ENCODE measurements around the gene TOR1B.

Gene TOR1B

DNA sequence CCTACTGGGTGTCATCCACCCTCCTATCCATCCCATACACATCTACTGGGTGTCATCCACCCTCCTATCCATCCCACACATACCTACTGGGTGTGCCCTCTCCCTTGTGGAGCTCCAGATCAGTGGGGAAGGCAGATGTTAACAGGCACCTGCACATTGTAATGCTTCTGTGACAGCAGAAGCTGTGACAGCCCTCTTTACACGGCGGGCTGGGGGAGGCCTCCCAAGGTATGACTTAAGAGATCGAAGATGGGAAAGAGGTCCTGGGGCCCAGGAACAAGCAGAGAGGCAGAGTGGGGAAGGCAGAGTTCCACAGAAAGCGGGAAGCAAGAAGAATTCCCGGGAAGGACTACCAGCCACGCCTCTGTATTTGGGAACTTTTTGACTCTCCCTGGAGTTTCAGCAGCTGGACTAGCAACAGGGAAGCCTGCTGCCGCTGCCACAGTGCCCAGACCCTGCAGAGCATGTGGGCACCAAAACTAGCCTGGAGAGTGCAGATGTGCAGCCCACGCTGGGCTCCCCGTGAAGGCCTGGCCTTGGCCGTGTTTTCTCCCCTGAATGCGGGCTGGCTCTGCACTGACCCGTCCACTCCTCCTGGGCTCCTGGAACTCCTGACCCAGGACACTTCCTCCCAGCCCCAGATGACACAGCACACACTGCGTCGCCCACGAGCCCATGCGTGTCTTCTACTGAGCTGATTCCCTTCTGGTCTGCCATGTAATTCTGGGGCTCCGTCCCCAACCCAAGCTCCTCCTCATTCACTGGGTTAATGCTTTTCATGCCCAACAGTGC lies 11.6 kb downstream of the TOR1B start:
- Mint-ChIP-seq H3K36me3 (ENCODE audit: low read depth) (peaks cover 46% of the 10 kb centered on the region), H3K4me1 (ENCODE audit: low read depth) (peaks cover 9% of the 10 kb centered on the region), H3K27me3 (ENCODE audit: low read depth) (no peaks in the 10 kb centered on the region), H3K4me3 (no peak overlapping the region), H3K9me3 (no peaks in the 10 kb centered on the region), H3K27ac (no peak overlapping the region)

DNA sequence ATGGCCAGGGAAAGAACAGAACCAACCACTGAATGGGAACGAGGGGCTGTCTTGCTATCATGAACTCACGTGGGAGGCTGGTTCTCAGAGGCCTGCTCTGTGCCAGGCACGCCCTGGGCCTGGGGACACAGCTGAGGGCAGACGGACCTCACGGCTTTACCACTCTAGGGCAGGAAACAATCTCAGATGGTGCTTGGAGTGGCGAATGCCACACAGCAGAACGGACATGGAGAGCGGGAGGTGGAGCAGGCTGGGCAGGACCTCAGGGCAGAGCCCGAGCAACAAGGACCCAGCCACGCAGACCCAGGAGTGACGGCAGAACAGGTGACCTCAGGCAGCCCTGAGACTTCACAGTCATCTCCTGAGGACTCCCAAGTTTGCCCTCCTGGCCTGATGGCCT lies 12.3 kb downstream of the TOR1B start:
- Mint-ChIP-seq H3K4me1 (ENCODE audit: low read depth) (peaks cover 9% of the 10 kb centered on the region), H3K27ac (no peak overlapping the region), H3K9me3 (no peaks in the 10 kb centered on the region), H3K36me3 (ENCODE audit: low read depth) (peaks cover 46% of the 10 kb centered on the region), H3K27me3 (ENCODE audit: low read depth) (no peaks in the 10 kb centered on the region), H3K4me3 (no peak overlapping the region)

DNA sequence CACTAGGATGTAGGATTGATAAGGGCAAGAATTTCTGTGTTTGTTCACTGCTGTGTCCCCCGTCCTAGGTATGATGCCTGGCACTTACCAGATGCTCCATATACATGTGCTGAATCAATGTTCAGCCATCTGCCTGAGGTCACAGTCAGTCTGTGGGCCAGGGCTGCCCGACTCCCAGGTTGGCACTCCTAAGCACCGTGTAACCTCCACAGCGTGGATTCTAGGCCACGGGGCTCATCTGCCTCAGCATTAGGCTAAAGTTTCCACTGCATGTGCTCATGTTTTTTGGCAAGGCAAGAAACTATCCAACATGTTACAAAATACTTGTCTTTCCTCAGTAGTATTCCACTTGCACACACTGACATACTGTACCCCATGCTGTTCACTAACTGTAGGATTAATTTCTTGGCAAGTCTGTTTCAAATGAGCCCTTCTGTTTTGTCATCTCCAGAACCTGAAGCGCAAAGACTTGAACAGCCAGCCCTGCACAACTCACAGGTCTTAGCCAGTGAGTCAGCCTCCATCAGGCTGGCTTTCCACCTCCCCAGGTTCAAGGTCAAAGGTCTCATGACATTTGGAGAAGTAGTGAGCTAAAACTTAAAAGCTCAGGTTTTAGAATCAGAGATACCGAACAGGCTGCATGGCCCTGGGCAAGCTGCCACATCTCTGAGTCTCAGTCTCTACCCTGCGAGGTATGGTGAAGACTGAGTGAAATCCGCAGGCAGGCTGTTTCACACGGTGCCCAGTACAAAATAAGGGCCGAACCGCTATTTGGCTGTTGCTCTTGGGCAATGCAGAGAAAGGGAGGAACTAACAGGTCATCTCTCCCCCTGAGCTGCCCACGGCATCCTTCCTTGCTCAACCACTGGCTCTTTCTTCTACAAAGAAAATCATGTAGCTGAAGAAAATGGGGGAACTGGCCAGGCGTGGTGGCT lies 13.8 kb downstream of the TOR1B start:
- no peaks in the 10 kb centered on the region for H3K9me3 Mint-ChIP-seq
- no peak overlapping the region for H3K4me3 Mint-ChIP-seq
- no peaks in the 10 kb centered on the region for H3K27me3 Mint-ChIP-seq (ENCODE audit: low read depth)
- H3K4me1 Mint-ChIP-seq (ENCODE audit: low read depth) = peaks cover 9% of the 10 kb centered on the region
- H3K36me3 Mint-ChIP-seq (ENCODE audit: low read depth) = peaks cover 40% of the 10 kb centered on the region
- H3K27ac Mint-ChIP-seq = no peak overlapping the region

DNA sequence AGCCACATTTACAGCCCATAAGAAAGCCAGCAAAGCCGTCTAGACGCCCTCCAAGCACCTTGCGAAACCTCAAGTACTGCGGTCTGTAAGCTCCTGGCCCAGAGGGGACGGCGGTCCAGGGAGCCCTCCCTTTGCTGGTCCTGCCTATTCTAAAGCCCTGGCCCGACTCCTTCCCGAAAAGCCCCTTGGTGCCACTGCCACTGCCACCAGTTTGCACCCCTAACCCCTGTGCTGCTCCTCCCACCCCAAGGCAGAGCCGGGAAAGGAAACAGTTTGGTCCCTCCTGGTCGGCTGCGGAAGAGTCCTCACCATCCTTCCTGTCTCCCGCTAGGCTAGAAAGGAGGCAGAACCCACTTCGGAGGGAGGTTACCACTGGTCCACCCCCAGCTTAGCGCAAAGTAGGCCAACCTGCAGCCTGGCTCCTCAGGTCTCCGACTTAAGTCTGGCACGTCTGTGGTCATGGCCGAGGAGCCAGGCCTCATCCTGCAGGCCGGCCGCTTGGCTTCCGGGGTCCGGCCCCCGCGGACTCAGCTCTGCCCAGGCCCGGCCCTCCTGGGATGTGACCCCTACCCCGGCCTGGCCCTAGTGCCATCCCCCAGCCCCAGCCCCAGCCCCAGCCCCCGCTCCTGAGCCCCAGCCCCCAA lies 20.0 kb downstream of the TOR1B start:
- peak overlapping the region; percentile 85 for H3K4me3 Mint-ChIP-seq
- no peaks in the 10 kb centered on the region for H3K27me3 Mint-ChIP-seq (ENCODE audit: low read depth)
- no peaks in the 10 kb centered on the region for H3K9me3 Mint-ChIP-seq
- peaks cover 17% of the 10 kb centered on the region for H3K4me1 Mint-ChIP-seq (ENCODE audit: low read depth)
- peak overlapping the region; percentile 69 for H3K27ac Mint-ChIP-seq
- peaks cover 22% of the 10 kb centered on the region for H3K36me3 Mint-ChIP-seq (ENCODE audit: low read depth)

DNA sequence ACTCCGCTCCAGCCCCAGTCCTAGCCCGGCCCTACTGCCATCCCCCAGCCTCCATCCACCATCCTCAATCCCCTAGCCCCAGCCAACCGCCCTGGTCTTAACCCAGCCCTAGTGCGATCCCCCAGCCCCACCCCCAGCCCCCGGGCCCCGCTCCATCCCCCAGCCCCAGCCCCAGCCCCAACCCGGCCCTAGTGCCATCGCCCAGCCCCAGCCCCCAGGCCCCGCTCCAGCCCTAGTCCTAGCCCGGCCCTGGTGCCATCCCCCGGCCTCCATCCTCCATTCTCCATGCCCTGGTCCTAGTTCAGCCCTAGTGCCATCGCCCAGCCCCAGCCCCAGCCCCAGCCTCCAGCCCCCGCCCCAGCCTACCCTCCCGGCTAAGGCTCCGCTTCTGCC lies 20.6 kb downstream of the TOR1B start:
- H3K27ac Mint-ChIP-seq = peak overlapping the region; percentile 74

DNA sequence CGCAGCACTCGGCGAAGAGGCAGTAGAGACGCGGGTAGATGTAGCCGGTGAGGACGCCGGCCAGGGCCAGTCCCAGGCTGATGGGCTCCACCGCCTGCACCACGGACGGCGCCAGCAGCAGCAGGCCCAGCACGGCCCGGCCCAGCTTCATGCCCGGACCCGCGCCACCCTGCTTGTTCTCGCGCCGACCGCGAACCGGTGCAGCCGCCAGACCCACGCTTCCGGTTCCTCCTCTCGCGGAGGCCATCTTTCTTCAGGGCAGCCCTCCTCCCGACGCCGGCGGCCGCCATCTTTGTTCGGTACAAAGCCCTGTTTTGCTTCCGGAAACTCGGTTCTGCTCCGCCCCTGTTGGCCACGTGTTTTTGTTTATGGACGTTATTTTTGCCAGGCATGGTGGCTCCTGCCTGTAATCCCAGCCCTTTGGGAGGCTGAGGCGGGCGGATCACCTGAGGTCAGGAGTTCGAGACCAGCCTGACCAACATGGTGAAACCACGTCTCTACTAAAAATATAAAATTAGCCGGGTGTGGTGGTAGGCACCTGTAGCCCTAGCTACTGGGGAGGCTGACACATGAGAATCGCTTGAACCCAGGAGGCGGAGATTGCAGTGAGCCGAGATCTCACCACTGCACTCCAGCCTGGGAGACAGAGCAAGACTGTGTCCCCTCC lies 21.1 kb downstream of the TOR1B start, which contains the start of gene TOR1A:
TOR1A (minus strand) TSS at position 202 of the 667 bp plus-strand sequence; CDS start at position 151, 51 bp downstream.
- Mint-ChIP-seq H3K36me3 (ENCODE audit: low read depth) (peaks cover 17% of the 10 kb centered on the region), H3K4me1 (ENCODE audit: low read depth) (peaks cover 11% of the 10 kb centered on the region), H3K9me3 (no peaks in the 10 kb centered on the region)

More for the DNA sequence above, 20.6 kb downstream of the TOR1B start:
- Mint-ChIP-seq H3K36me3 (ENCODE audit: low read depth) (peaks cover 20% of the 10 kb centered on the region), H3K4me1 (ENCODE audit: low read depth) (peaks cover 15% of the 10 kb centered on the region), H3K27me3 (ENCODE audit: low read depth) (no peaks in the 10 kb centered on the region), H3K4me3 (peak overlapping the region; percentile 85), H3K9me3 (no peaks in the 10 kb centered on the region)

DNA sequence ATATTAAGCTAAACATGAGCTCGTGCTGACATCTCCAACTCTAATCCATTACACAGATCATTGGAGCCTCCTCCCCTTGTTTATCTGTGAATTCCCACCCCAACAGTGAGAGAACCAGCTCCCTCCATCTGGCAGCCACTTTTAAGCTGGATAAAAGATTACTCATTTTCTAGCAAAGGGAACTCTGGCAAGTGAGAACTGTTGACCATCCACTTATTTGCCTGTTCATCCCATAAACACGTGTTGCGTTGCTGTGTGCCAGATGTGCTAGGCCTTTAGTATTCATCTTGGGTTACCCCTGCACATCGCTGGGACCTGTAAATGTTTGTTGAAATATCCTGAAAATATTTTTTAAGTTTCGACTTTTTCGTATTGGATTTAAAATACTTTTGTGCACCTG lies 23.4 kb downstream of the TOR1B start:
- Mint-ChIP-seq H3K4me1 (ENCODE audit: low read depth) (peaks cover 11% of the 10 kb centered on the region), H3K27ac (no peak overlapping the region), H3K36me3 (ENCODE audit: low read depth) (peaks cover 28% of the 10 kb centered on the region), H3K27me3 (ENCODE audit: low read depth) (no peaks in the 10 kb centered on the region), H3K4me3 (no peak overlapping the region), H3K9me3 (no peaks in the 10 kb centered on the region)

More for the DNA sequence above, 21.1 kb downstream of the TOR1B start, which contains the start of gene TOR1A:
- no peaks in the 10 kb centered on the region for H3K27me3 Mint-ChIP-seq (ENCODE audit: low read depth)
- peak within 1 kb of the TSS; percentile 85 for H3K4me3 Mint-ChIP-seq
- H3K27ac Mint-ChIP-seq = peak within 1 kb of the TSS; percentile 82

DNA sequence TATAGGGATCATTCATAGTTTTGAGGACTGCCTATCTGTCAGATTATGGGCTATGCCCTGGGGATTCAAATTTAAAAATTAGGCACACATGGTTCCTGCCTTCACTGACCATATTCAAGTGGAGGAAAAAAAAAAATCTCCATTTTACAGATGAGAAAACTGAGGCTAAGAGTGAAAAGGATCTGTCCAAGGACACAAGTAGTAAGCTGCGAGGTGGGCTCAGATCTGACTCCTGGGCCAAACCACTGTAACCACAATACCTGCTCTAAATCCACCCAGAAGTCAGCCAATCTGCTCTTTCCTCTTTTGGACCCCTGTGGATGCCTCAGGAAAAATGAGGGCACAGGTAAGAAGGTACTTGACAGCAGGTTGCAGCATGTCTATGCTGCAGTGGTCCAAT lies 23.8 kb downstream of the TOR1B start:
- no peak overlapping the region for H3K4me3 Mint-ChIP-seq
- peaks cover 30% of the 10 kb centered on the region for H3K36me3 Mint-ChIP-seq (ENCODE audit: low read depth)
- H3K4me1 Mint-ChIP-seq (ENCODE audit: low read depth) = peaks cover 11% of the 10 kb centered on the region
- H3K27me3 Mint-ChIP-seq (ENCODE audit: low read depth) = no peaks in the 10 kb centered on the region
- H3K9me3 Mint-ChIP-seq = no peaks in the 10 kb centered on the region
- no peak overlapping the region for H3K27ac Mint-ChIP-seq

DNA sequence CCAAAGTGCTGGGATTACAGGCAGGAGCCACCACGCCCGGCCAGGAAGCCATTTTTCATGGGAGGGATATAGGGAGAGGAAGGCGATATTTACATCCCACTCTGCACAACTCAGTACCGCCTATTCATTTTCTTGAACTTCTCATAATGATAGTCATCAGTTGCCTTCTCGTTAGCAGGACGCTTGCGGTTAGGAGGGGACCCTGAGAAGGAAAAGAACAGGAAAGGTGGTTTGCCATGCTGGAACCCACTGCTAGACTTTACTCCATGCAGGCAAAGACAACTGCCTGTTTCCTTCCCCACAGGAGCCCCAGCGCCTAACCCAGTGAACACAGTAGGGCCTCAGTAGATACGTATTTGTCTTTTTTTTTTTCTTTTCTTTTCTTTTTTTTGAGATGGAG lies 25.1 kb downstream of the TOR1B start:
- H3K27ac Mint-ChIP-seq = no peak overlapping the region
- no peaks in the 10 kb centered on the region for H3K27me3 Mint-ChIP-seq (ENCODE audit: low read depth)
- no peaks in the 10 kb centered on the region for H3K9me3 Mint-ChIP-seq
- peaks cover 24% of the 10 kb centered on the region for H3K36me3 Mint-ChIP-seq (ENCODE audit: low read depth)
- H3K4me1 Mint-ChIP-seq (ENCODE audit: low read depth) = peaks cover 5% of the 10 kb centered on the region
- no peak overlapping the region for H3K4me3 Mint-ChIP-seq

DNA sequence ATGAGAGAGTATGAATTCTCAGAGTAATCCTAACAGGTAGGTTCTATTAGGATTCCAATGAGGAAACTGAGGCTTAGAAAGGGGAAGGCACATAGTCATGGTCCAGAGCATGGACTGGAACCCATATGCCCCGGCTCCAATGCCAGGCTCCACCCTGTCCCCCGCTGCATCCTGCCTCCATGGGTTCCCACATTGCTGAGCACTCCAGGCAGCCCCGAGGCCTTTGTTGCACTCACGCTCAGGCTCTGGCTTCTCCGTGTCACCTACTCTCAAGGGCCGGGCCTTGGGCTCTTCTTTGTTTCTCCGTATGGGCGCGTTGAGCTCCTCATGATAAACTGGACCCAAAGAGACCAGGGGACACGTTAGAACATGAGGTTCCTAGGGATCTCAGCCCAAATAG lies 26.0 kb downstream of the TOR1B start:
- Mint-ChIP-seq H3K36me3 (ENCODE audit: low read depth) (peaks cover 27% of the 10 kb centered on the region), H3K9me3 (no peaks in the 10 kb centered on the region), H3K27ac (no peak overlapping the region), H3K4me3 (no peak overlapping the region), H3K4me1 (ENCODE audit: low read depth) (peaks cover 10% of the 10 kb centered on the region), H3K27me3 (ENCODE audit: low read depth) (no peaks in the 10 kb centered on the region)

DNA sequence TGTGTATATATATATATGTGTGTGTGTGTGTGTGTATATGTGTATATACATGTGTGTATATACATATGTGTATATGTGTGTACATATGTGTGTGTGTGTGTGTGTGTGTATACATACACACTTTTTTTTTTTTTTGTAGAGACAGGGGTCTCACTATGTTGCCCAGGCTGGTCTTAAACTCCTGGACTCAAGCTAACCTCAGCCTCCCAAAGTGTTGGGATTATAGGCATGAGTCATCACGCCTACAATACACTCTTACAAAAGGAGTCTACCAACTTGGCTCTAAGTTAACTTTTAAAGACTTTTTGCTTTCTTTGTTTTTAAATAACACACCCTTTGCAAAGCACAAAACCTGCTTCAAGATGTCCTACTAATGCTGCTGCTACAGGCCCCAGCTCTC lies 30.0 kb downstream of the TOR1B start:
- Mint-ChIP-seq H3K9me3 (no peaks in the 10 kb centered on the region), H3K4me1 (ENCODE audit: low read depth) (peaks cover 32% of the 10 kb centered on the region), H3K36me3 (ENCODE audit: low read depth) (peaks cover 46% of the 10 kb centered on the region), H3K27ac (no peak overlapping the region), H3K27me3 (ENCODE audit: low read depth) (no peaks in the 10 kb centered on the region), H3K4me3 (peak overlapping the region; percentile 43)

DNA sequence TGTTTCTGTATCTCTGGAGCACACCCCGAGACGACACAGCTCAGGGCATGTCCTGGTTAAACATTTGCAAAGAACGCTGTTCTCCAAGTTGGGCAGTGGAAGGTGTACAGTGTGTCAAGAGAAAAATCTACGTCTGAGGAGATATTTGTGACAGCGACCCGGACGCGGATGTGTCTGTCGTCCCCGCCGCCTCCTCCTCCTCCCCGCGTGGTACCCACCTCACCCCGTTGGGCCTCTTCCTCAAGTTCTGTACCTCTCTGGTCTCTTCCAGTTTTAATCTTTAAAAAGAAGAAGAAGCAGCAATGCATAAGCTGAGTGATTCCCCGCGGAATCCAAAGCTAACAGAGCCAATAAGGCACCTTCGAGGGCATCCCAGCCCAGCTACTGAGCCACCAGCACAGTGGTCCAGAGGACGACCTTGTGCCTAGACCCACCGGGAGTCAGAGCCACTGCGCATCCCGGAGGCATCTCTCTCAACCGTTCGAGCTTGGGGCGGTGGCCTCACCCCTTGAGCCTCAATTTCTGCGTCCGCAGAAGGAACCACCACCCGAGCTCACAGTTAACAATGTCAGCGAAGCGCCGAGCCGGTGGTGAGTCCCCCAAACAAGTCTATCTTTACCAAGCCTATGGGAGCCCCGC lies 31.6 kb downstream of the TOR1B start:
- peaks cover 43% of the 10 kb centered on the region for H3K36me3 Mint-ChIP-seq (ENCODE audit: low read depth)
- no peaks in the 10 kb centered on the region for H3K27me3 Mint-ChIP-seq (ENCODE audit: low read depth)
- H3K4me3 Mint-ChIP-seq = peak overlapping the region; percentile 98
- peaks cover 42% of the 10 kb centered on the region for H3K4me1 Mint-ChIP-seq (ENCODE audit: low read depth)
- peak overlapping the region; percentile 96 for H3K27ac Mint-ChIP-seq
- no peaks in the 10 kb centered on the region for H3K9me3 Mint-ChIP-seq

DNA sequence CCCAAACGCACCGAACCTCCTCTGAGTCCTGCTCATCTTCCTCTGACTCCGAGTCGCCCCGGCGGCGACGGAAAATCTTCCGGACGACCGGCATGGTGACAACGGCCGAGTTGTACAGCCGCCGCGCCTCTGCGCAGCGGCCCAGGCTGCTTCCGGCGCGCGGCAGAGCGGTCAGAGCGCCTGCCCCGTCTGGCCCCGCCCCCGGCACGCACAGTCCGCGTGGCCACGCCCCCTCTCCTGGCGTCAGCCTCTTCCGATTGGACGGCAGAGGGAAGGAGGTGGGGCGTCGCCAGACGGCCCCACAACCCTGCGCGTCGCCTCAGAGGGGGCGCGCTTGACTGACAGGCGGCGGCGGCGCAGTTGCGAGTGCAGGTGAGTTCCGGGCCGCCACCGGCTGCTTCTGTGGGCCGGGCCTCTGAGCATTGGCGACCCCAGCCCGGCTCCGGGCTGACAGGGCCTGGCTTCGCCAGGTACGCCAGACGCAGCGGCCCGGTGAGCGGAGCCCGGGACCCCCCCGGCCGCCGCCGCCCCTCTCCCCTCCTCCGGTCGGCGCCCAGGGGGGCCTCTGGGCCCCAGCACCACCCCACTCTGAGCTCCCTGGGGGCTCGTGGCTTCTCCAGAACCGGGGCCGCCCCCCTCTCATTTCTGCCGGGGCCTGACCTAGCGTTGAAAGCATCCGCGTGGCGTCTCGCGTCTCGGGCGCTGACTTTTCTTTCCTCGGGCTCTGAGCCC lies 32.3 kb downstream of the TOR1B start, which contains the start of the genes C9orf78 and USP20:
C9orf78 (minus strand) TSS at position 148 of the 732 bp plus-strand sequence; CDS start at position 94, 54 bp downstream.
USP20 (plus strand) TSS at position 331 of the 732 bp plus-strand sequence. CDS start 17,098 bp downstream, outside the sequence.
- no peaks in the 10 kb centered on the region for H3K27me3 Mint-ChIP-seq (ENCODE audit: low read depth)

More for the DNA sequence above, 32.3 kb downstream of the TOR1B start, which contains the start of the genes C9orf78 and USP20:
- peaks cover 47% of the 10 kb centered on the region for H3K4me1 Mint-ChIP-seq (ENCODE audit: low read depth)
- peak within 1 kb of the TSS; percentile 98 for H3K4me3 Mint-ChIP-seq
- H3K9me3 Mint-ChIP-seq = no peaks in the 10 kb centered on the region
- H3K27ac Mint-ChIP-seq = peak within 1 kb of the TSS; percentile 96
- H3K36me3 Mint-ChIP-seq (ENCODE audit: low read depth) = peaks cover 41% of the 10 kb centered on the region

Measured in T-helper 1 cell treated with Interleukin-12 subunit alpha and Interleukin-12 subunit beta and Interleukin-4 antibody, amounts not matched to agents 30 μg/mL and 1 μg/mL, for 36 hours (primary cell).